Caco-2 (cell line): Measurements from ENCODE around the gene ENTPD8. TPM values are rescaled to one million over a fixed set of nuclear protein-coding genes. Genes with fewer than 3 reads are reported as not detected.

ENCODE experiments used
- BruUV-seq: library from RNA; stranded (reverse); fragments of 400-500 nt; replicated peaks from 2 replicates; lab custom pipeline; 2021; lab: Mats Ljungman, UMichigan
- CTCF ChIA-PET: fragments of 300-600 bp; sonication (Branson Sonifier 250); formaldehyde crosslinking; loops from one replicate; lab custom pipeline; 2022; ENCODE audit warnings: antibody characterized with exemption; lab: Charles Lee
- POLR2A ChIA-PET: fragments of 300-600 bp; sonication (Branson Sonifier 250); formaldehyde crosslinking; loops from one replicate; lab custom pipeline; 2022; ENCODE audit warnings: antibody characterized with exemption; lab: Charles Lee
- DNase-seq, 2 experiments: peaks; one replicate each; pipeline versions ENCODE4 v3.0.0 to v3.0.0-alpha.2; 2020 to 2022
- H3K27me3 ChIP-seq: replicated peaks from 2 replicates; pipeline ENCODE4 v1.6.0; 2011; ENCODE audit warnings: low read length; ENCODE audit not compliant: control insufficient read depth, insufficient read depth
- H3K36me3 ChIP-seq: 2 replicates; pipeline ENCODE4 v1.5.1; 2011; ENCODE audit warnings: low read length; ENCODE audit not compliant: control insufficient read depth, insufficient read depth
- H3K4me1 ChIP-seq: fragments of 250-450 bp; sonication (Bioruptor Pico); 2 replicates; pipeline ENCODE4 v1.5.1; 2020; ENCODE audit warnings: mild to moderate bottlenecking
- H3K4me3 ChIP-seq: 2 replicates; pipeline ENCODE4 v1.5.1; 2011; ENCODE audit warnings: low read depth, mild to moderate bottlenecking, control low read depth, low read length
- H3K9me3 ChIP-seq: fragments of 250-450 bp; sonication (Bioruptor Pico); 2 replicates; pipeline ENCODE4 v1.5.1; 2020; ENCODE audit warnings: mild to moderate bottlenecking, moderate library complexity
- H3K27ac Mint-ChIP-seq: one replicate; pipeline ENCODE4 v1.8.0; 2022; ENCODE audit warnings: mixed read lengths; ENCODE audit not compliant: unreplicated experiment
- H3K27me3 Mint-ChIP-seq: one replicate; pipeline ENCODE4 v1.8.0; 2022; ENCODE audit warnings: mixed read lengths; ENCODE audit not compliant: insufficient read depth, unreplicated experiment
- H3K36me3 Mint-ChIP-seq: one replicate; pipeline ENCODE4 v1.8.0; 2022; ENCODE audit warnings: mild to moderate bottlenecking, mixed read lengths; ENCODE audit not compliant: insufficient read depth, unreplicated experiment
- H3K4me1 Mint-ChIP-seq: one replicate; pipeline ENCODE4 v1.8.0; 2022; ENCODE audit warnings: low read depth, mixed read lengths; ENCODE audit not compliant: unreplicated experiment
- H3K4me3 Mint-ChIP-seq: one replicate; pipeline ENCODE4 v1.8.0; 2022; ENCODE audit warnings: mild to moderate bottlenecking, moderate library complexity, mixed read lengths; ENCODE audit not compliant: unreplicated experiment
- H3K9me3 Mint-ChIP-seq: one replicate; pipeline ENCODE4 v1.8.0; 2022; ENCODE audit warnings: mixed read lengths; ENCODE audit not compliant: unreplicated experiment
- intact Hi-C: fragments of 100-400 bp; cut with micrococcal nuclease; formaldehyde crosslinking; loops from one replicate; pipeline ENCODE4 v1.10.0; 2022; ENCODE audit not compliant: unreplicated experiment
- total RNA-seq: library from RNA; stranded (reverse); gene quantifications from 2 replicates; pipeline ENCODE4 v1.2.3, GENCODE V29; 2022
- TF ChIP-seq, protein P1 (sequence below), 2 experiments: fragments of 200-600 bp in 1 of 2; IDR thresholded peaks; 1 replicate in 1 of 2; 2 replicates in 1 of 2; pipeline versions ENCODE4 v1.5.1 to v1.8.0; 2011 to 2022; ENCODE audit warnings: antibody characterized with exemption in 1 of 2, control low read depth in 1 of 2, inconsistent platforms in 1 of 2, low read depth in 1 of 2, low read length in 1 of 2, mild to moderate bottlenecking in 1 of 2, moderate library complexity in 1 of 2; ENCODE audit not compliant: insufficient read depth in 1 of 2, severe bottlenecking in 1 of 2, unreplicated experiment in 1 of 2

ENTPD8 gene
- total RNA-seq, 1 experiment from 2014 or later = 8.6 TPM

DNA sequence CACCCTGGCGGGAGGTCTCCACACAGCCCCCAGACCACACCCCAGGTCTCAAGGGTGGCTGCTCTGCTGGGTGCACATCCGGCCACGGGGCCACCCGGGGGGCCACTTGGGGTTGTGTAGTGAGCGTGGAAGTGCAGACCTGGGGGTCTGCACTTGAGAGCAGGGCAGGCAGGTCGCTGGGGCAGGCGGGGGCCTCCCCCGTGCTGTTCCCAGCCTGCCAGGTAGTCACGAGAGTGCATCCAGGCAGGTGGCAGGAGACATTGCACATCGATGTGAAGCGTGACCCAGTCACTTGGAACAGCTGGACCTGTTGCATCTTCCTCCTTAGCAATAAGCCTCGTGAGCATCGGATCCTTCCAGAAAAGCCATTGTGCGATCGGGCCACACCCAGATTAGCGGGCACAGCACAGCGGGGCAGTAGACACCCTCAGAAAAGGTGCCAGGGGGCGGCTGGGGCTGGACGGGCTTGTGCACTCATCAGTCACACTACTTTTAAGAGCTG, 4.8 kb upstream of the ENTPD8 start:
- Histone ChIP-seq H3K4me1 (peaks cover 13% of the 10 kb centered on the region), H3K36me3 (no peaks in the 10 kb centered on the region), H3K27me3 (no peaks in the 10 kb centered on the region), H3K9me3 (no peaks in the 10 kb centered on the region), H3K4me3 (no peak overlapping the region)
- Mint-ChIP-seq H3K36me3 (peaks cover 31% of the 10 kb centered on the region), H3K27ac (peak overlapping the region; percentile 19), H3K27me3 (no peaks in the 10 kb centered on the region), H3K4me3 (peak overlapping the region; percentile 54), H3K9me3 (no peaks in the 10 kb centered on the region), H3K4me1 (peaks cover 14% of the 10 kb centered on the region)
- POLR2A ChIA-PET = no interaction called here
- TF ChIP-seq, protein P1, sequence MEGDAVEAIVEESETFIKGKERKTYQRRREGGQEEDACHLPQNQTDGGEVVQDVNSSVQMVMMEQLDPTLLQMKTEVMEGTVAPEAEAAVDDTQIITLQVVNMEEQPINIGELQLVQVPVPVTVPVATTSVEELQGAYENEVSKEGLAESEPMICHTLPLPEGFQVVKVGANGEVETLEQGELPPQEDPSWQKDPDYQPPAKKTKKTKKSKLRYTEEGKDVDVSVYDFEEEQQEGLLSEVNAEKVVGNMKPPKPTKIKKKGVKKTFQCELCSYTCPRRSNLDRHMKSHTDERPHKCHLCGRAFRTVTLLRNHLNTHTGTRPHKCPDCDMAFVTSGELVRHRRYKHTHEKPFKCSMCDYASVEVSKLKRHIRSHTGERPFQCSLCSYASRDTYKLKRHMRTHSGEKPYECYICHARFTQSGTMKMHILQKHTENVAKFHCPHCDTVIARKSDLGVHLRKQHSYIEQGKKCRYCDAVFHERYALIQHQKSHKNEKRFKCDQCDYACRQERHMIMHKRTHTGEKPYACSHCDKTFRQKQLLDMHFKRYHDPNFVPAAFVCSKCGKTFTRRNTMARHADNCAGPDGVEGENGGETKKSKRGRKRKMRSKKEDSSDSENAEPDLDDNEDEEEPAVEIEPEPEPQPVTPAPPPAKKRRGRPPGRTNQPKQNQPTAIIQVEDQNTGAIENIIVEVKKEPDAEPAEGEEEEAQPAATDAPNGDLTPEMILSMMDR (IDR thresholded peaks at IDR 0.05; ENCODE audit: insufficient read depth in 1 of 2, low read depth in 1 of 2, low read length in 1 of 2, severe bottlenecking in 1 of 2, unreplicated experiment in 1 of 2) = no peak
- no TSS peak for BruUV-seq
- no peak for DNase-seq
- CTCF ChIA-PET = interaction anchor here (0.7 to 2.5 kb wide), 4 partner anchors 23 to 159 kb away, joined by 3 to 26 read pairs (median 9); partner anchors contain the start of genes EXD3 and NOXA1
- intact Hi-C loops = loop anchor here (1.0 to 10.0 kb wide), 4 partner anchors 18 to 159 kb away; partner anchors contain the start of genes EXD3, NOXA1 and ZMYND19

GRCh38 chr9:137445275-137445807, 4.2 kb upstream of the ENTPD8 start:
- H3K4me3 ChIP-seq = no peak overlapping the region
- Mint-ChIP-seq H3K27me3 (no peaks in the 10 kb centered on the region), H3K9me3 (no peaks in the 10 kb centered on the region)

DNA sequence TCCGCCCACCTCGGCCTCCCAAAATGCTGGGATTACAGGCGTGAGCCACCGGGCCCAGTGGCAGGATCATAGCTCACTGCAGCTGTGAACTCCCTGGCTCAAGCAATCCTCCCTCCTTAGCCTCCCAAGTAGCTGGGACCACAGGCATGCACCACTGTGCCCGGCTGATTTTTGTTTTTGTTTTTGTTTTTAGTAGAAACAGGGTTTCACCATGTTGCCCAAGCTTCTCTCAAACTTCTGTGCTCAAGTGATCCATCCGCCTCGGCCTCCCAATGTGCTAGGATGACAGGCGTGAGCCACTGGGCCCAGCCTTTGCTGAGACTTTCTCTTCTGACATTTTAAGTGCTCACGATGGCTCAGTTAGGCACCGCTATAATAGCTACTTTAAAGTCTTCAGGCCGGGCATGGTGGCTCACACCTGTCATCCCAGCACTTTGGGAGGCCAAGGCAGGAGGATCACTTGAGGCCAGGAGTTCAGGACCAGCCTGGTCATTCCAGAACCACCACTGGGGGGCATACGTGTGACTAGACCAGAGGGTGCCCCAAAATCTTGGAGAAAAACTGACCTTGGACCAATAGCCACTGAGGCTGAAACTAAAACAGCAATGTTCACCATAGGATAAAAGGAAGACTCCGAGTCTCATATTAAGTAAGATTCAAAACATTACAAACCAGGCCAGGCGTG, 3.1 kb upstream of the ENTPD8 start:
- Histone ChIP-seq H3K4me3 (no peak overlapping the region), H3K36me3 (no peaks in the 10 kb centered on the region), H3K27me3 (no peaks in the 10 kb centered on the region), H3K4me1 (peaks cover 13% of the 10 kb centered on the region), H3K9me3 (no peaks in the 10 kb centered on the region)
- H3K4me1 Mint-ChIP-seq = peaks cover 14% of the 10 kb centered on the region
- no peak overlapping the region for H3K4me3 Mint-ChIP-seq
- no TSS peak for BruUV-seq
- no peaks in the 10 kb centered on the region for H3K27me3 Mint-ChIP-seq
- H3K9me3 Mint-ChIP-seq = no peaks in the 10 kb centered on the region
- TF ChIP-seq, protein P1 (IDR thresholded peaks at IDR 0.05; ENCODE audit: insufficient read depth in 1 of 2, low read depth in 1 of 2, low read length in 1 of 2, severe bottlenecking in 1 of 2, unreplicated experiment in 1 of 2) = no peak
- H3K36me3 Mint-ChIP-seq = peaks cover 21% of the 10 kb centered on the region
- intact Hi-C loops = loop anchor here (2.0 to 10.0 kb wide), 2 partner anchors 151 to 157 kb away; partner anchors contain the start of gene ZMYND19
- DNase-seq = no peak
- POLR2A ChIA-PET = no interaction called here
- H3K27ac Mint-ChIP-seq = peak overlapping the region; percentile 19
- CTCF ChIA-PET = interaction anchor here (1.0 to 1.5 kb wide), 2 partner anchors 15 to 20 kb away, joined by 3 read pairs; partner anchors contain the start of gene NSMF

More at GRCh38 chr9:137445275-137445807, 4.2 kb upstream of the ENTPD8 start:
- no TSS peak for BruUV-seq
- ChIA-PET CTCF (interaction anchor here (1.3 to 2.5 kb wide), 3 partner anchors 14 to 158 kb away, joined by 3 to 26 read pairs (median 14); partner anchors contain the start of genes EXD3, NOXA1 and NSMF), POLR2A (no interaction called here)
- Histone ChIP-seq H3K27me3 (no peaks in the 10 kb centered on the region), H3K36me3 (no peaks in the 10 kb centered on the region), H3K9me3 (no peaks in the 10 kb centered on the region), H3K4me1 (peaks cover 13% of the 10 kb centered on the region)
- Mint-ChIP-seq H3K36me3 (peaks cover 25% of the 10 kb centered on the region), H3K27ac (peak overlapping the region; percentile 19), H3K4me1 (peaks cover 14% of the 10 kb centered on the region), H3K4me3 (peak overlapping the region; percentile 54)
- intact Hi-C loops = loop anchor here (1.0 to 10.0 kb wide), 4 partner anchors 17 to 159 kb away; partner anchors contain the start of genes EXD3, NOXA1 and ZMYND19
- TF ChIP-seq, protein P1 (IDR thresholded peaks at IDR 0.05; ENCODE audit: insufficient read depth in 1 of 2, low read depth in 1 of 2, low read length in 1 of 2, severe bottlenecking in 1 of 2, unreplicated experiment in 1 of 2) = peak; percentile 85 to 91
- peak; percentile 83 to 88 for DNase-seq
